Activated CD4-positive, alpha-beta T cell treated with anti-CD3 and anti-CD28 coated beads, Interleukin-2, amount 50 U/mL, for 48 hours (primary cell): ENCODE data around the gene GLTPD2.

ENCODE experiments used
- DNase-seq, 2 experiments: peaks; one replicate each; pipeline ENCODE4 v3.0.0-alpha.2; 2020

GLTPD2 gene

DNA sequence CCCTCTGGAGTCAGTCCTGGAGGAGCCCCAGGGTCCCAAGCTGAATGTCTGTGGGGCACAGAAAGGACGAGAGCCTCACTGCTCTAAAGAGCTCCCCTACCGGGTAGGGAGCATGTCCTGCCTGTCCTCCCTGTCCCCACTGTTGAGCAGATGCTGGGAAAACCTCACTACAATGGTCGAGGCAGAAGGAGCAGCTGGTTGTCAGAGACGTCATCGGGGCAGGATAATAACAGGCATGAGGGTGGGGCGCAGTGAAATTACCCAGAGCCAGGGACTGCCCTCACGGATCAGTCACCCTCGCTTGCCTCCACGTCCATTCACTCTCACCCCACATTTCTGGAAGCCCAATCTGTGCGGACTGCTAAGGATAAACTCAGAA lies 16.5 kb upstream of the GLTPD2 start:
- no peak for DNase-seq

DNA sequence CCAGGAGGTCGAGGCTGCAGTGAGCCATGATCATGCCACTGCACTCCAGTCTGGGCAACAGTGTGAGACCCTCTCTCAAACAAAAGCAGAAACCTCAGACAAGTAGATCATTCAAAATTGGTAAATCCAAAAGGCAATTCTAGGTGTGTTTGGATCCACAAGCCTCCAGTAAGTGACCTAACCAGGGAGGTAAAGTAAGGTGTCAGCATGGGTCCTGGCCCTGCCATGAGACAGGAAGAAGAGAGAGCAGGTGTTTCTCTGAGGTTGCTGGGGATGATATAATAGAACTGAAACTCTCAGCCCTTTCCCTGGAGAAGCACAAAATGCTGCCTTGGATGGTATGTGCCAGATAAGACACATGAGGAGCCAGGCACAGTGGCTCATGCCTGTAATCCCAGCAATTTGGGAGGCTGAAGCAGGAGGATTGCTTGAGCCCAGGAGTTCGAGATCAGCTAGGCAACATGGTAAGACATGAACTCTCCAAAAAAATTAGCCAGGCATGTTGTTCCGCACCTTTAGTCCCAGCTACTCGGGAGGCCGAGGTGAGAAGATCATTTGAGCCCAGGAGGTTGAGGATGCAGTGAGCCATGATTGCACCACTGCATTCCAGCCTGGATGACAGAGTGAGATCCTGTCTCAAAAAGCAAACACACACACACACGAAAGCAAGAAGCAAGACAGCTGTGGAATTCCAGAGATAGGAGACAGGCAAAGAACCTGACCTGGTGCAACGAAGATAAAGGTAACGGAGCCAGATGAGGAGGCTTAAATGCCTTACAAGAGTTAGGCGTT lies 10.6 kb upstream of the GLTPD2 start:
- DNase-seq = no peak

DNA sequence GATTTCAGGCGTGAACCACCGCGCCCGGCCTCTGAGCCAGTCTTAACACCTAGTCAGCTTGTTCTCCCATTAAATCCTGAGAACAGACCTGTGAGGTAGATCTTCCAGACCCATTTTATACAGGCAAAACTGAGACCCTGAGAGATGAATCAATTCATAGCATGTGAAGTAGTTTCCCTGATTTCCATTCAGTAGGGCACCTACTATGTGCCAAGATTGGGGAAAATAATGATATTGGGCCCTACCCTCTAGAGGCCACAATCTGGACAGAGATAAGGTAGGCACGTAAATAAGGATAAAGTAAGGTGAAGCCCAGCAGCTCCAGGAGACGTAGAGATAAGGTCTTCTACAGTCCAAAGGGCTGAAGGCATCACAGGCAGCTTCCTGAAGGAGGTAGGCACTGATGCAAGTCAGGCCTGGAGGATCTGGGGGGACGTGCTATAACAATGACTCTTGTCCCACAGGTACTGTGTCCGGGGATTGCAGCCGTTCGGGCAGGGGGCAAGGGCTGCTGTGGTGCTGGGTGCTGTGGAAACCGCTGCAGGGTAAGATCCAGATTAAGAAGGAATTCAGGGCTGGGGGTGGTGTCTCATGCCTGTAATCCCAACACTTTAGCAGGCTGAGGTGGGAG lies 8.3 kb upstream of the GLTPD2 start:
- no peak for DNase-seq

DNA sequence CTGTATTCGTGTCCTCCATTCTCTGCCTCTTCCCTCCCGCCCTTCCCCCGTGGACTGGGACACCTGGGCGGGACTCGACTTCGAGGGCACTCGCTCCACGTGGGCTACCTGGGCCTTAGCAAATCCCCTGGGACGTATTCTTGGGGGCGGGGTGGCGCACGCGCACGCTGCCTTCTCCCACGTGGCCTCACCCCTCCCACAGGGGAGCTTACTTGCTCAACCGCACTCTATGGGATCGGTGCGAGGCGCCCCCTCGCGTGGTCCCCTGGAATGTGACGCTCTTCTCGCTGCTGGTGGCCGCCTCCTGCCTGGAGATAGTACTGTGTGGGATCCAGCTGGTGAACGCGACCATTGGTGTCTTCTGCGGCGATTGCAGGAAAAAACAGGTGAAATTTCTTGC lies 6.1 kb upstream of the GLTPD2 start:
- peak in 1 of 2 experiments; percentile 26 for DNase-seq

- DNase-seq = peak in 1 of 2 experiments; percentile 11
These were observed 3.3 kb upstream of the GLTPD2 start for GRCh38 chr17:4785311-4786105.

DNA sequence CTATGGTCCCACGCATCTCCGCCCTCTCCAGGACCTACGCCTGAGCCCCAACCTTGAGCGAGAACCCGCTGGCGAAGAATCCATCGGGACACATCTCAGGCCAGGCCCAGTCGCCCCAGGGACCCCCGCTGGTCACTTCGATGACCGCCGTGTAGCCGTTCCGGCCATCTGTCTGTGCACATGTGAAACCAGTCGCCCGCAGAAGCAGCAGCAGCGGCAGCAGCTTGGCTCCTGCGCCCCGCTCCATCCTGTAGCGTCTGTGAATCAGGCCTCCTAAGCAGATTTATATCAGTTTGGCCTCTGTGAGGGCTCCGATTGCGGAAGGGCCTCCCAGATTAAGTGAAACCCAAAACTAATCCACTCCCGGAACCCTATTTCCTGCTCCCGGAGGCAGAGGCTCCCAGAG lies 2.7 kb upstream of the GLTPD2 start, which contains the start of gene VMO1:
Gene VMO1, minus strand, starts transcription at position 259 of the 406 bp plus-strand sequence. Its CDS starts 12 bp downstream, at position 247.
- no peak for DNase-seq

- DNase-seq = no peak
These were observed 2.2 kb upstream of the GLTPD2 start for GRCh38 chr17:4786516-4786915.

- no peak for DNase-seq
These were observed 481 bp upstream of the GLTPD2 start for GRCh38 chr17:4788159-4788806.

- DNase-seq = no peak
These were observed 862 bp downstream of the GLTPD2 start for GRCh38 chr17:4789701-4789950.

DNA sequence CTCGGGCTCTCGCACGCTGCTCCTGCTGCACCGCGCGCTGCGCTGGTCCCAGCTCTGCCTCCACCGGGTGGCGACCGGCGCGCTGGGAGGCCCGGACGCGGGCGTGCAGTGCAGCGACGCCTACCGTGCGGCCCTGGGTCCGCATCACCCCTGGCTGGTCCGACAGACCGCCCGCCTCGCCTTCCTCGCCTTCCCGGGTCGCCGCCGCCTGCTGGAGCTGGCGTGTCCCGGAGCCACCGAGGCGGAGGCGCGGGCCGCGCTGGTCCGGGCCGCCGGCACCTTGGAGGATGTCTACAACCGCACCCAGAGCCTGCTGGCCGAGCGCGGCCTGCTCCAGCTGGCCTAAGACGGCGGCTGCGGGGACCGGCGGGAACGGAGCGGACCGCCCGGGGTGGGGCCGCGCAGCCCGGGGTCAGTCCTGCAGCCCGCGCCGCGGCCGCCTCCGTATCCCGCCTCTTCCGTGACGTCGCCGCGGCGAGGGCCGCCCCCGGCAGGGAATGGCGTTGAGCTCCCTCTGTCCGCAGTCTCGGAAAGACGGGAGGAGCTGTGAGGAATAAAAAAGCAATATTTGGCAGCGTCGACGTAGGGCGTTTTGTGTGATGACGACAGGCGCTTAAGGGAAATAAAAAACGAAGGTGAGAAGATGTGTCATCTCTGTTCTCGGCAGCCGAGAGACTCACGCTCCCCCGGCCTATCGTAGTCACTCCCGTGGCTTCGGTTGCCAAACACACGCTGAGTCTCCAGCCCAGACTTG lies 1.4 kb downstream of the GLTPD2 start:
- peak; percentile 82 to 84 for DNase-seq

DNA sequence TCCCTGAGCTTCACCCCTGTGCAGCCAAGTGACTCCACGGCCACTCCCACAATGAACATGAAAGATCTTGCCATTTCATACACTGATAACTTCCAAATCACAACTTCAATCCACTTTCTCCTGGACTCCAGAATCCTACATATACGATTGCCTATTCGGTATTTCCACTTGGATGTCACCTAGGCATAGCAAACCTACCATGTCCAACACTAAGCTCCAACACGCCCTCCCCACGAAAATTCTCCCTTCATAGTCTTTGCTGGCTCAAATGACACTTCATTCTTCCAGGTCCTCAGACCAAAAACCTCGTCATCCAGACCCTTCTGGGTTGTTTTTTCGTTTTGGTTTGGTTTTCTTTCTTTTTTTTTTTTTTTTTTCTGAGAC lies 1.9 kb downstream of the GLTPD2 start:
- DNase-seq = no peak

DNA sequence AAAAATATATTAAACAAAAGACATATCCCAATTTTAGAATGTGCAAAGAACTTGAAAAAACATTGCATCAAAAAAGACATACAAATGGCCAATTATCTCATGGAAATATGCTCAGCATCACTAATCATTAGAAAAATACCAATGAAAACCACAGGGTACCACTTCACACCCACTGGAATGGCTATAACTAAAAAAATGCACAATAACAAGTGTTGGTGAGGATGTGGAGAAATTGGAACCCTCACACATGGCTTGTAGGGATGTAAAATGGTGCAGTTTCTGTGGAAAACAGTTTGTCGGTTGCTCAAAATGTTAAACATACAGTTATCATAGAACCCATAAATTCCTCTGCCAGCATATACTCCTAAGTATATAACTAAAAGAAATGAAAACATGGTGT lies 6.4 kb downstream of the GLTPD2 start:
- DNase-seq = no peak

GRCh38 chr17:4796552-4796920 lies 7.8 kb downstream of the GLTPD2 start:
- DNase-seq = peak; percentile 51 to 62

DNA sequence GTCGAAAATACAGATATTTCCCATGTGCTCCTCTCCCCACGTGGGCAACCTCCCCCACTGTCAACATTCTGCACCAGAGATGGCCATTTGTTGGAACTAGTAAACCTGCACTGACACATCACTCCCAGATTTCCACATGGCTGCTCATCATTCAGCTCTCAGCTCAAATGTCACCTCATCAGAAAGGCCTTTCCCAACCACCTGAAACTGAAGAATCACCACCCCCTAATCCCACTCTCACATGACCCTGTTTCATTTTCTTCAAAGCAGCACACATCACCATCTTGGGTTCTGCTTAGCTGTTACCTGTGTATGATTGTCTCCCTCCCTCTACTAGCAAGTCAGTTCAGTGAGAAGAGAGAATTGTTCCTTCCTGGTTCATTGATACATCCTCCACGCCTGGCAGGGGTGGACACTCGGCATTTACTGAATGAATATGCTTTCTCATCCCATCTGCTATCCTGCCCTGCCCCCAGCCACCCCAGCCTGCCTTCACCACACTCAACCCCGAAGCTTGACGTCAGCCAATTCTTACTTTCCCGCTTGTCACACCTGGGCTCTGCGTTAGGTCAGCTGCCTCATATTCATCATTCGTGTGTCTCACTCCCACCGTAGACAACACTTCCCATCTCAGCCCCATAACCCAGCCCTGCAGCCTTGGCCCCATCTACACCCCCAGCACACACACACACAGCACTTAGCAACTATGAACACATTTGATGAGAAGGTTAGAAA lies 11.9 kb downstream of the GLTPD2 start:
- DNase-seq = no peak

GRCh38 chr17:4802228-4802627 lies 13.5 kb downstream of the GLTPD2 start, which contains the start of gene C17orf114:
TSS of gene C17orf114 (minus strand) at chr17:4802328.
- no peak for DNase-seq

GRCh38 chr17:4806456-4806776 lies 17.7 kb downstream of the GLTPD2 start:
- no peak for DNase-seq

DNA sequence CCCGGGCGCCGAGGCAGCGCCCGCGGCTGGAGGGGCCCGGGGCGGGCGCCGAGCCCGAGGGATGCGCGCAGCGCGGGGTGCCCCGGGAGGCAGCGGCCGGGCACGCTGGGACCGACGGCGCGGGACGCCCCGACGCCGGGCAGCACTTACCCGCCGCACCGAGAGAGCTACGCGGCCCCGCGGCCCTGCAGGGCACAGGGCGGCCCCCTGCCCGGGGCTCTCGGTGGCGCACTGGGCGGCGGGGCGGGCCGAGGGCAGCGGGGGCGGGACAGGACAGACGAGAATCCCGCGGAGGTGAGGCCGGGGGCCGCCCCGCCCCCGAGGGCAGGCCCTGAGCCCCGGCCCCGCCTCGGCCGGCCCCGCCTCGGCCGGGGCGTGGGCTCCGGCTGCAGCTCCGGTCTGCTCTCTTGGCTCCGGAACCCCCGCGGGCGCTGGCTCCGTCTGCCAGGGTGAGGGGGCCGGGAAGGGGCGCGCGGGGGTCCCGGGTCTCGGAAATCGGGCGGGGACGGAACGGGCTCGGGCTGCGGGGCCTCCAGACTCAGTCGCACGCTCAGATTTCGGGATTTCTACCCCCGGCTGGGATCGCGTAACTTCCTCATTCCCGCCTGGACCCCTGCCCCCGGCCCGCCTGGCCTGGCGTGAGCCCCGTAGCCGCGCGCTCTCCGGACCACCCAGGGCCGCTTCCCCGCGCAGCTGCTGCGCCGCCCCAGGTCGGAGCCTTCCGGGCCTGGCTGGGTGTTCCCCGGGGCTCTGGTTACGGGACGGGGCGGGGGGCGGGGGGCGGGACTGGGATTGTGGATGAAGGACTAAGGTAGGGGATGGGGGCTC lies 18.2 kb downstream of the GLTPD2 start, which contains the start of gene PLD2:
Gene PLD2, plus strand, starts transcription at position 376 of the 828 bp plus-strand sequence. CDS start 621 bp downstream, outside the sequence.
- peak; percentile 92 for DNase-seq

DNA sequence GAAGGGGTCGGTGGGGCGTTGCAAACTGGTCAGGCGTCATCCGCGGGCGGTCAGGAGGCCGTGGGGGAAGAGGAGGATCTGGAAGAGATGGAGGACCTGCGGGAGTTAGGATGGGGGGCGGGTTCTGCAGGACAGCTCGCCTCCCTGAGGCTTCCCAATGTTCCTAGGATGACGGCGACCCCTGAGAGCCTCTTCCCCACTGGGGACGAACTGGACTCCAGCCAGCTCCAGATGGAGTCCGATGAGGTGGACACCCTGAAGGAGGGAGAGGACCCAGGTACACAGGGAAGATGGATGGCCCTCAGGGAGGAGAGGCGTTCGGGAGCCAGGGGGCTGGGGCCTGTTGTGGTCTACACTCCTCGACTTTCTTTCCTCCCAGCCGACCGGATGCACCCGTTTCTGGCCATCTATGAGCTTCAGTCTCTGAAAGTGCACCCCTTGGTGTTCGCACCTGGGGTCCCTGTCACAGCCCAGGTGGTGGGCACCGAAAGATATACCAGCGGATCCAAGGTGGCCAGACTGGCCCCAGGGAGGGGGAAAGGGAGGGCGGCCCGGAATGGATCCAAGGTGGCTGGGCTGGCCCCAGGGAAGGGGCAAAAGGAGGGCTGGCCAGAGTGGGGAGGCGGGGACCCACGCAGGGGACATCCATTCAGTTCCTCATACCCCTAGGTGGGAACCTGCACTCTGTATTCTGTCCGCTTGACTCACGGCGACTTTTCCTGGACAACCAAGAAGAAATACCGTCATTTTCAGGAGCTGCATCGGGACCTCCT lies 19.0 kb downstream of the GLTPD2 start:
- DNase-seq = no peak

DNA sequence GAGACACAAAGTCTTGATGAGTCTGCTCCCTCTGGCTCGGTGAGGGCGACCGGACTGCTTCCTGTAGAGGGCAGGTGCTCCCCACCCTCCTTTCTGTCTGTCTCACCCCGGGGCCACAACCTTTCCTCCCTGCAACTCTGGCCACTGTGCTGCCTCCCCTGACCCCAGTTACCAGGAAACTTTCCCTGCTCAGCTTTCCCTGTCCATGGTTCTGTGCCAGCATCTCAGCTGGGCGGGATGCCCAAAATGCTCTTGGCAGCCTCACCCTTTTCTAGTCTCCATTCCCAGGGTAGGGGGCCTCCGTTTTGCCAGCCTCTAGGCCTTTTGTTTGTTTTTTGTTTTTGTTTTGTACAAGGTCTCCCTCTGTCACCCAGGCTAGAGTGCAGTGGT lies 19.6 kb downstream of the GLTPD2 start:
- no peak for DNase-seq

DNA sequence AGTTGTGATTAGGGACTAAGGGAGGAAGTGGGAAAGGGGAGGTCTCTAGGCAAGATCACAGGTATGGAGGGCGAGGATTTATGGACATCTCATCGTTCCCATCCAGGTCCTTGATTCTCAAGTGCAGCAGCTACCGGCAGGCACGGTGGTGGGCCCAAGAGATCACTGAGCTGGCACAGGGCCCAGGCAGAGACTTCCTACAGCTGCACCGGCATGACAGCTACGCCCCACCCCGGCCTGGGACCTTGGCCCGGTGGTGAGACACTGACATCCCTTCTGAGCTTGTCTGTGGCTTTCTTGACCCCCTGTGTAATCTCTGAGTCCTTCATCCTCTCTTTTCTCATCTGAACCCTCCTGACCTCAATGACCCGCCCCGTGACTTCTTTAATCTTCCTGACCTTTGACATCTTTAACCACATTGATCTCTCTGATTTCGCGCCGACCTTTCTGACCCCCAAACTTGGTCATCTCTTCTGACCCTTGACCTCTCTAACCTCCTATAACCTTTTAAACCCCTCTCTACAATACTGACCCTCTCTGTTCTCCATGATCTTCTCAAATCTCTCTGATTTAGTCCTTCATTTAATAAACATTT lies 22.0 kb downstream of the GLTPD2 start:
- no peak for DNase-seq
